OCI-LY1 (cell line): Measurements from ENCODE around the gene TOR2A.

Experiments used
- CTCF ChIP-seq: fragments of 200-600 bp; sonication (generic), shearing (Covaris generic); IDR thresholded peaks from 2 replicates; pipeline ENCODE4 v1.5.1; 2017; ENCODE audit warnings: mild to moderate bottlenecking, antibody characterized with exemption, low read length, moderate library complexity, mixed read lengths
- EZH2 ChIP-seq: fragments of 200-600 bp; sonication (generic), shearing (Covaris generic); IDR thresholded peaks from 2 replicates; pipeline ENCODE4 v1.8.0; 2017; ENCODE audit warnings: borderline replicate concordance, mixed run types, mild to moderate bottlenecking, antibody characterized with exemption, low read length, moderate library complexity, mixed read lengths

GRCh38 chr9:127722055-127722745 lies 12.9 kb downstream of the TOR2A start:
- TF ChIP-seq CTCF (no peak), EZH2 (no peak)
